ENCODE results near the gene COMT.

GRCh38 chr22:20002128-20002527 is 60.6 kb downstream of the COMT start:
- TF ChIP-seq CTCF (conservative IDR thresholded peaks at IDR 0.05; ENCODE audit: low read depth in 2 of 2) (no peak), EZH2phosphoT487 (IDR thresholded peaks at IDR 0.05; ENCODE audit: unreplicated experiment) (no peak), POLR2AphosphoS5 (IDR thresholded peaks at IDR 0.05; ENCODE audit: low read depth) (no peak), ZNF331 (CRISPR knock-in tag; IDR thresholded peaks at IDR 0.05; ENCODE audit: low read depth) (no peak), EZH2 (IDR thresholded peaks at IDR 0.05; ENCODE audit: low read depth, unreplicated experiment) (no peak), CREB1 (CRISPR knock-in tag; IDR thresholded peaks at IDR 0.05; ENCODE audit: low read depth) (no peak), JUNB (IDR thresholded peaks at IDR 0.05; ENCODE audit: unreplicated experiment) (no peak), STAT1 (IDR thresholded peaks at IDR 0.05; ENCODE audit: unreplicated experiment) (no peak), ETS1 (IDR thresholded peaks at IDR 0.05) (no peak), NANOG (IDR thresholded peaks at IDR 0.05; ENCODE audit: borderline replicate concordance) (no peak)
- TF ChIP-seq, protein P1, sequence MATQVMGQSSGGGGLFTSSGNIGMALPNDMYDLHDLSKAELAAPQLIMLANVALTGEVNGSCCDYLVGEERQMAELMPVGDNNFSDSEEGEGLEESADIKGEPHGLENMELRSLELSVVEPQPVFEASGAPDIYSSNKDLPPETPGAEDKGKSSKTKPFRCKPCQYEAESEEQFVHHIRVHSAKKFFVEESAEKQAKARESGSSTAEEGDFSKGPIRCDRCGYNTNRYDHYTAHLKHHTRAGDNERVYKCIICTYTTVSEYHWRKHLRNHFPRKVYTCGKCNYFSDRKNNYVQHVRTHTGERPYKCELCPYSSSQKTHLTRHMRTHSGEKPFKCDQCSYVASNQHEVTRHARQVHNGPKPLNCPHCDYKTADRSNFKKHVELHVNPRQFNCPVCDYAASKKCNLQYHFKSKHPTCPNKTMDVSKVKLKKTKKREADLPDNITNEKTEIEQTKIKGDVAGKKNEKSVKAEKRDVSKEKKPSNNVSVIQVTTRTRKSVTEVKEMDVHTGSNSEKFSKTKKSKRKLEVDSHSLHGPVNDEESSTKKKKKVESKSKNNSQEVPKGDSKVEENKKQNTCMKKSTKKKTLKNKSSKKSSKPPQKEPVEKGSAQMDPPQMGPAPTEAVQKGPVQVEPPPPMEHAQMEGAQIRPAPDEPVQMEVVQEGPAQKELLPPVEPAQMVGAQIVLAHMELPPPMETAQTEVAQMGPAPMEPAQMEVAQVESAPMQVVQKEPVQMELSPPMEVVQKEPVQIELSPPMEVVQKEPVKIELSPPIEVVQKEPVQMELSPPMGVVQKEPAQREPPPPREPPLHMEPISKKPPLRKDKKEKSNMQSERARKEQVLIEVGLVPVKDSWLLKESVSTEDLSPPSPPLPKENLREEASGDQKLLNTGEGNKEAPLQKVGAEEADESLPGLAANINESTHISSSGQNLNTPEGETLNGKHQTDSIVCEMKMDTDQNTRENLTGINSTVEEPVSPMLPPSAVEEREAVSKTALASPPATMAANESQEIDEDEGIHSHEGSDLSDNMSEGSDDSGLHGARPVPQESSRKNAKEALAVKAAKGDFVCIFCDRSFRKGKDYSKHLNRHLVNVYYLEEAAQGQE (IDR thresholded peaks at IDR 0.05; ENCODE audit: unreplicated experiment), result no peak

All from GM23338 (cell line).